Activated naive CD4-positive, alpha-beta T cell treated with Interleukin-2 at 50 U/mL for 16 hours (primary cell): ENCODE measurements around the gene RETREG1.
"Not testable (repeated sequence)": the region's sequence is repeated elsewhere in the genome, so short reads cannot be mapped to it uniquely, and the experiment has no call there.

ENCODE experiments used
- DNase-seq: peaks from one replicate; pipeline ENCODE4 v3.0.0-alpha.2; 2020

The RETREG1 gene

DNA sequence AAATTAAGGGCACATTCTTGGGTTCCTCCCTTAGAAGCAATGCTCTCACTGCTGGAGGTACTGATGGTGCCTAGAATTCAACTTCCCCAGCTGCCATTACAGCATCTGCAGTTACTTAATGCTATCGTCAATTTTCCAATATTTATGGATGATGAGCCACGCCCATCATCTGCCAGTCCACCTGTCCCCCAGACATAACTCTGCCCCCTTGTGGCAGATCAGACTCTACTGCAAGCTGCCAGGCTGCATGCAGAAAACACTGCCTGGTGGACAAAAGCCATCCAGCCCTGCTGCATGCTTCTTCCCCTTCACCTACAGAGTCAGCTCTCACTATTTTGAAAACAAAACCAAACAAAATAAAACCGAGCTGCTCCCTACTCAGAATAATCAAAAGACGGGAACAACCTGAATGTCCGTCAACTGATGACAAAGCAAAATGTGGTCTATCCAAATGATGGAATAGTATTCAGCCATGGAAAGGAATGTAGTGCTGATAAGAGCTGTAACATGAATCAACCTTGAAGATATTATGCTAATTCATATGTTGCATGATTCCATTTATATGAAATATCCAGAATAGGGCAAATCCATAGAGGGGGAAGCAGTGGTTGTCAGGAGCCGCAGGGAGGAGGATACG is 66.4 kb downstream of the RETREG1 start:
- peak; percentile 15 for DNase-seq

GRCh38 chr5:16549491-16550206 is 67.1 kb downstream of the RETREG1 start:
- DNase-seq, result no peak

DNA sequence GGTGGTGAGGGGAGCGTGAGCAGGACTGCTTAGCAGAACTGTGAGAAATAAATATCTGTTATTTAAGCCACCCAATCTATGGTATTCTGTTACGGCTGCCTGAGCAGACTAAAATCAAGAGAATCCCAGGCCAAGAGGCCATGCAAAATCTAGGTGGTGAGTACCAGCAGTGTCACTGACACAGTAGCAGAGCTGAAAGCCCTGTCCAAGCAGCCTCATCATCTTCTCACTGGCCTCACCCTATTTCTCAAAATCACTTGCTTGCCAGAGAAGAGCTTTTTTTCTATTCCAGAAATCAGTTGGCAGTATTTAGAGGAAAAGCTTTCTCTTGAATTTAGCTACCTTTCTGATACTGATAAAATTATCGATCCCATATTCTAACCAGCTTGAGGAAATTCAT is 68.0 kb downstream of the RETREG1 start:
- no peak for DNase-seq

GRCh38 chr5:16548115-16548514 is 68.7 kb downstream of the RETREG1 start:
- DNase-seq, result no peak

DNA sequence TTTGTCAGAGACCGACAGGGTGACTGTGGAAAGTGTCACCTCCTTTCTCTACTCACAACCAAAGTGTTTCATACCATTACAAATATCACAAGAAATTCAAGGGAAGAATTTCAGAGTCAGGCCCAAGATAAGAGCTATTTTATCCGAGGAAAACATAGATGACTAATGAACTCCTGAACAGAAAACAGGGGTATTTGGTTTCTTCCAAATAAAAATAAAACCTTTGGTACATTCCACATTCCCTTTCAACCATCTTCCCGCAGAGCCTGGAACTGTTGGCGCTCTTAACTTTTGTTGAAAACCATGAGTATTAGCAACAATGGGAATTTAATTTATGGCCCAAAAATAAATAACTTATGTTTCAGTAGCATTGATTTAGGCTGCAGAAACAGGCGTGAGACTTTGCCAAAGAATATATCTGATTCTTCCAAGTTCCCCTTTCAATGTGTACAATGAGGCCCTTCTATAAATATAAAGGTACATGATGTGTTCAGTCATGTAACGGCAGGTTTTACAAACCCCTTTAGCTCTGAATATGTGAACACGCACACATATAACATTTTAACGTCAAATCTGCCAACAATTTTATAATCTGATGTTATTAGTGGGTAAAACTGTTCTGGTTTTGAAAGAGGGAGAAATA is 69.5 kb downstream of the RETREG1 start:
- DNase-seq, result no peak

GRCh38 chr5:16546732-16547131 is 70.1 kb downstream of the RETREG1 start:
- DNase-seq, result no peak

- no peak for DNase-seq
Measured at GRCh38 chr5:16544607-16545374, 72.0 kb downstream of the RETREG1 start.

- not testable (repeated sequence) for DNase-seq
Measured at GRCh38 chr5:16543206-16543605, 73.6 kb downstream of the RETREG1 start.

- no peak for DNase-seq
Measured at GRCh38 chr5:16542236-16542635, 74.6 kb downstream of the RETREG1 start.

GRCh38 chr5:16541592-16541991 is 75.2 kb downstream of the RETREG1 start:
- not testable (repeated sequence) for DNase-seq

- DNase-seq, result no peak
Measured at GRCh38 chr5:16540421-16540820, 76.4 kb downstream of the RETREG1 start.

GRCh38 chr5:16539169-16539666 is 77.6 kb downstream of the RETREG1 start:
- no peak for DNase-seq

- no peak for DNase-seq
Measured at GRCh38 chr5:16538006-16538405, 78.8 kb downstream of the RETREG1 start.

DNA sequence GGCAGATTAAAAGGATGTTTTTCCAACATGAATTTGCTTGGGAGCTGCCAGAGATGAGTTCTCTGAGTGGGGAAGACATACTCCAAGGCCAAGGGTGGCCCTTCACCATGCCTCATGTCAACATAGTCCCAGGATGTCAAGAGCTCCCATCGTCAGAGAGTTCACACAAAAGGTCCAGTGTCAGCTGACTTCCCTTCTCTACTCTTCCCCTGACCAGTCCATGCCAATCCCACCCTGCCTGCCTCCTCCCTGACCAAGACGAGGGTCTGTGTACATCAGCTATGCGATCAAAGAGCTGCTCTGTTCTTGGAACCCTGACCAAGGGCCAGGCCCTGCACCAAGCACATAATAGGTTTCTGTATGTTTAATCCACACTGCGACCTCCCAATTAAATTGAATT is 80.0 kb downstream of the RETREG1 start:
- no peak for DNase-seq

DNA sequence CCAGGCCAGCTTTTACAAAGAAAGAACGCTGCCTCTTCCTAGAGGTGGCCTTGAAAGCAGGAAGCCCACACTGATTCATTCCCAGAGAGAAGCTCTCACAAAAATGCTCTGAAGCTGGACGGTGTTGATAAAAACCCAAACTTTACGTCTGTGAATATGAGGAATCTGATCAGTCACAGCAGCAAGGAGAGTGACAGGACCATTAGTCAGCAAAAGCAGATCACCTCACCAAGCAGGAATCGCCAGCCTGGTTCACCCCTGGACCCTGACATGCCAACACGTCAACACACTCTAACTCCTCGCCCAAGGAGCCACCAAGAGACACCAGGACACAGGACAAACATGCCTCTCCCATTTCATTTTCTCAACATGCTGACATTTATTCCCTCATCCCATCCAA is 80.6 kb downstream of the RETREG1 start:
- DNase-seq, result no peak

DNA sequence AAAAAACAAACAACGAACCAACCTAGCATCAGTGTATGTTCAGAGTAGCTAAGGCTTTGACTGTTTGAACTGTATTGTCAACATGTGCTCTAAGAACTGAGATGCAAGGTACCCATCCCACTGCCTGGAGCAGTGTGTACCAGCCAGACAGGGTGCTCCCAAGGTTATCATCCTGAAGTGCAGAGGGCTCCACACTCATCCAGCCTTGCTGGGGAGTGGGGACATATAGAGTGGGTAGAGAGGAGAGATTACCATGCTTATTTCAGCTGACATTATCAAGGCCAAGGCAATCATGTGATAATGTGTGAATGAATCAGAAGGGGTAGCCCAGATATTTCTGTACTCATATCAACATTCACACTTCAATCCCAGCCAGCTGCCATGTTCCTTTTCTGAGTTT is 82.5 kb downstream of the RETREG1 start:
- DNase-seq, result no peak

- no peak for DNase-seq
Measured at GRCh38 chr5:16531063-16531648, 85.6 kb downstream of the RETREG1 start.

DNA sequence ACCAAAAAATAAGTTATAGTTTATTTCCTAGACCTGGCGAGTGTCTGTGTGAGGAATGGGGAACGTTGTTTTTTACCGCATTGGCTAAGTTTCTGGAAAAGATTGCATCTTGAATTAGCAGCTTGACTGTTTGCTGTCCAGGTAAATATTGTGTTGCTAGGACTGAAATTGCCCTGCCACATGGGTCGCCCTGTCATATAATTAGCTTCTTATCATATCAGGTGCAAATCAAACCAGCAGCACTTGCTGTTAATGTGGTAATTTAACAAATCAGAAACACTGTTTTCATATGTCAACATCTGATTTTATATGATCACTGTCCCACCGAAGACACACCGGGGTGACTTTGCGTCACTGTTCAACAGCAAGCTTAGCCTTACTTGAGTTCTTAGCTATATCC is 87.5 kb downstream of the RETREG1 start:
- no peak for DNase-seq

- DNase-seq, result no peak
Measured at GRCh38 chr5:16528382-16529110, 88.3 kb downstream of the RETREG1 start.

DNA sequence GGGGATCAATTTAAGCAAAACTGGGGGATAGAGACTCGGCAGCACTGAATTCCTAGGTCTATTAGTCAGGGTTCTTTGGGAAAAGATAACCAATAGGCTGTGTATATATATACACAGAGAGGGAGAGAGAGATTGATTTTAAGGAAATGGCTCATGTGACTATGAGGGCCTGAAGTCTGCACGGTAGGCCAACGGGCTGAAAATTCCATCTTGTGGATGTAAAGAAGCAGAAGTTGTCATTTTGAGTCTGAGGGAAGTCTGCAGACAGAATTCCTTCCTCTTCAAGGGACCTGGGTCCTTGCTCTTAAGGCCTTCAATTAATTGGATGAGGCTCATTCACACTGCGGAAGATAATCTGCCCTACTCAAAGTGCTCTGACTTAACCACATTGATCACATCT is 91.1 kb downstream of the RETREG1 start:
- no peak for DNase-seq

GRCh38 chr5:16524286-16524685 is 92.5 kb downstream of the RETREG1 start:
- no peak for DNase-seq
